OCI-LY1 (cell line): ENCODE results near the gene LOXL3.

ENCODE experiments used
- EZH2 ChIP-seq: fragments of 200-600 bp; sonication (generic), shearing (Covaris generic); IDR thresholded peaks from 2 replicates; pipeline ENCODE4 v1.8.0; 2017; ENCODE audit warnings: borderline replicate concordance, mixed run types, mild to moderate bottlenecking, antibody characterized with exemption, low read length, moderate library complexity, mixed read lengths
- TF ChIP-seq, protein P1 (sequence below): fragments of 200-600 bp; sonication (generic), shearing (Covaris generic); IDR thresholded peaks from 2 replicates; pipeline ENCODE4 v1.5.1; 2017; ENCODE audit warnings: mild to moderate bottlenecking, antibody characterized with exemption, low read length, moderate library complexity, mixed read lengths

DNA sequence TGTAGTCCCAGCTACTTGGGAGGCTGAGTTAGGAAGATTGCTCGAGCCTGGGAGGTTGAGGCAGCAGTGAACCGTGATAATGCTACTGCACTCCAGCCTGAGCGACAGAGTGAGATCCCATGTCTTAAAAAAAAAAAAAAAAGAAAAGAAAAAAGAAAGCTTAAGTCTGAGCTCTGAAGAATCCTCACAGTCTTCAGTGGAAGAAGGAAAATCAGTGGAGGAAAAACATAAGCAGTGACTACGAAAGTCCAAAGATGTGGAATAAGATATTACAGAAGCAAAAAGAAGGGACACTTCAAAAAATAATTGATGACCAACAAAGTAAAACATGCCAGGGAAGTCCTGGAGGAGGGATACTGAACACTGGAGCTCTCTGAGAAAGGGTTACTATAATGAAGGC, 43.5 kb downstream of the LOXL3 start:
- TF ChIP-seq, protein P1, sequence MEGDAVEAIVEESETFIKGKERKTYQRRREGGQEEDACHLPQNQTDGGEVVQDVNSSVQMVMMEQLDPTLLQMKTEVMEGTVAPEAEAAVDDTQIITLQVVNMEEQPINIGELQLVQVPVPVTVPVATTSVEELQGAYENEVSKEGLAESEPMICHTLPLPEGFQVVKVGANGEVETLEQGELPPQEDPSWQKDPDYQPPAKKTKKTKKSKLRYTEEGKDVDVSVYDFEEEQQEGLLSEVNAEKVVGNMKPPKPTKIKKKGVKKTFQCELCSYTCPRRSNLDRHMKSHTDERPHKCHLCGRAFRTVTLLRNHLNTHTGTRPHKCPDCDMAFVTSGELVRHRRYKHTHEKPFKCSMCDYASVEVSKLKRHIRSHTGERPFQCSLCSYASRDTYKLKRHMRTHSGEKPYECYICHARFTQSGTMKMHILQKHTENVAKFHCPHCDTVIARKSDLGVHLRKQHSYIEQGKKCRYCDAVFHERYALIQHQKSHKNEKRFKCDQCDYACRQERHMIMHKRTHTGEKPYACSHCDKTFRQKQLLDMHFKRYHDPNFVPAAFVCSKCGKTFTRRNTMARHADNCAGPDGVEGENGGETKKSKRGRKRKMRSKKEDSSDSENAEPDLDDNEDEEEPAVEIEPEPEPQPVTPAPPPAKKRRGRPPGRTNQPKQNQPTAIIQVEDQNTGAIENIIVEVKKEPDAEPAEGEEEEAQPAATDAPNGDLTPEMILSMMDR: no peak
- TF ChIP-seq EZH2: no peak
